CD14-positive monocyte (primary cell): ENCODE results near the gene HYLS1. TPM values are rescaled to one million over a fixed set of nuclear protein-coding genes. Genes with fewer than 3 reads are reported as not detected.
"Not testable (repeated sequence)": the region's sequence is repeated elsewhere in the genome, so short reads cannot be mapped to it uniquely, and the experiment has no call there.

Experiments used
- DNase-seq, 3 donors: peaks; one replicate each; pipeline ENCODE4 v3.0.0-alpha.2; 2011 to 2022
- H2AFZ ChIP-seq: 2 replicates; pipeline ENCODE4 v1.6.0; 2012; ENCODE audit warnings: mild to moderate bottlenecking, low read depth, low read length, inconsistent platforms; ENCODE audit not compliant: insufficient read depth, poor library complexity, severe bottlenecking
- H3K27ac ChIP-seq, 2 donors: 1 replicate in 1 of 2; 2 replicates in 1 of 2; pipeline ENCODE4 v1.5.1; 2012 to 2013; ENCODE audit warnings: low read length in 2 of 2, control low read depth in 1 of 2, inconsistent platforms in 1 of 2, low read depth in 1 of 2, mild to moderate bottlenecking in 1 of 2
- H3K27me3 ChIP-seq, 2 donors: one replicate each; pipeline versions ENCODE4 v1.6.0 to v1.6.1; 2011 to 2013; ENCODE audit warnings: low read length in 2 of 2; ENCODE audit not compliant: control insufficient read depth in 2 of 2, insufficient read depth in 2 of 2
- H3K36me3 ChIP-seq, 2 donors: replicated peaks in 1 of 2; 1 replicate in 1 of 2; 2 replicates in 1 of 2; pipeline versions ENCODE4 v1.5.1 to v1.6.1; 2012 to 2013; ENCODE audit warnings: low read length in 2 of 2, control low read depth in 1 of 2, inconsistent platforms in 1 of 2, mild to moderate bottlenecking in 1 of 2; ENCODE audit not compliant: insufficient read depth in 2 of 2, control insufficient read depth in 1 of 2
- H3K4me1 ChIP-seq, 2 donors: 1 replicate in 1 of 2; 2 replicates in 1 of 2; pipeline versions ENCODE4 v1.5.1 to v1.6.1; 2012 to 2013; ENCODE audit warnings: low read length in 2 of 2, control low read depth in 1 of 2, inconsistent platforms in 1 of 2, mild to moderate bottlenecking in 1 of 2, moderate library complexity in 1 of 2; ENCODE audit not compliant: insufficient read depth in 2 of 2, control insufficient read depth in 1 of 2
- H3K4me2 ChIP-seq: replicated peaks from 2 replicates; pipeline ENCODE3; 2012; ENCODE audit warnings: low read length, moderate library complexity, mild to moderate bottlenecking; ENCODE audit not compliant: poor library complexity, severe bottlenecking; ENCODE audit errors: extremely low read depth
- H3K4me3 ChIP-seq, 3 experiments: fragments of 200-600 bp in 1 of 3; sonication (generic) in 1 of 3; replicated peaks in 1 of 3; 1 replicate in 2 of 3; 2 replicates in 1 of 3; pipeline ENCODE4 v1.5.1; 2011 to 2013; ENCODE audit warnings: low read length in 3 of 3, mild to moderate bottlenecking in 3 of 3, control low read depth in 2 of 3, low read depth in 2 of 3, inconsistent platforms in 1 of 3, moderate library complexity in 1 of 3
- H3K79me2 ChIP-seq: 2 replicates; pipeline ENCODE4 v1.6.0; 2012; ENCODE audit warnings: mild to moderate bottlenecking, control low read depth, inconsistent platforms, low read length, moderate library complexity; ENCODE audit not compliant: insufficient read depth
- H3K9ac ChIP-seq: 2 replicates; pipeline ENCODE4 v1.6.0; 2017; ENCODE audit warnings: low read length, mild to moderate bottlenecking; ENCODE audit not compliant: insufficient read depth, poor library complexity, severe bottlenecking
- H3K9me3 ChIP-seq, 2 donors: replicated peaks in 1 of 2; 1 replicate in 1 of 2; 2 replicates in 1 of 2; pipeline versions ENCODE4 v1.5.1 to v1.6.1; 2012 to 2013; ENCODE audit warnings: low read length in 2 of 2, control low read depth in 1 of 2; ENCODE audit not compliant: control insufficient read depth in 1 of 2, insufficient read depth in 1 of 2
- H4K20me1 ChIP-seq: 2 replicates; pipeline ENCODE4 v1.6.0; 2012; ENCODE audit warnings: mild to moderate bottlenecking, low read length, control low read depth, moderate library complexity; ENCODE audit not compliant: insufficient read depth
- H3K27ac Mint-ChIP-seq, 7 donors: one replicate each; pipeline ENCODE4 v1.8.0; 2020; ENCODE audit warnings: mild to moderate bottlenecking in 7 of 7, mixed read lengths in 7 of 7, moderate library complexity in 6 of 7, inconsistent platforms in 2 of 7
- H3K27me3 Mint-ChIP-seq, 3 donors: one replicate each; pipeline ENCODE4 v1.8.0; 2021 to 2022; ENCODE audit warnings: low read depth in 3 of 3, mild to moderate bottlenecking in 3 of 3, mixed read lengths in 3 of 3, moderate library complexity in 3 of 3, inconsistent platforms in 1 of 3
- H3K36me3 Mint-ChIP-seq, 2 donors: one replicate each; pipeline ENCODE4 v1.8.0; 2020; ENCODE audit warnings: mixed read lengths in 2 of 2, inconsistent platforms in 1 of 2, mild to moderate bottlenecking in 1 of 2
- H3K4me1 Mint-ChIP-seq: one replicate; pipeline ENCODE4 v1.8.0; 2020; ENCODE audit warnings: mild to moderate bottlenecking, mixed read lengths
- H3K4me3 Mint-ChIP-seq, 2 donors: one replicate each; pipeline ENCODE4 v1.8.0; 2020; ENCODE audit warnings: mild to moderate bottlenecking in 2 of 2, mixed read lengths in 2 of 2, moderate library complexity in 1 of 2
- H3K9me3 Mint-ChIP-seq, 7 donors: one replicate each; pipeline ENCODE4 v1.8.0; 2020 to 2022; ENCODE audit warnings: mixed read lengths in 7 of 7, mild to moderate bottlenecking in 6 of 7, moderate library complexity in 6 of 7, inconsistent platforms in 2 of 7
- CTCF ChIP-seq: fragments of 200-600 bp; IDR thresholded peaks from one replicate; pipeline ENCODE4 v1.8.0; 2022; ENCODE audit warnings: antibody characterized with exemption, mild to moderate bottlenecking
- WGBS: methylation state at CpG from one replicate; pipeline ENCODE4 v1.1.5; 2013; ENCODE audit warnings: missing lambda C conversion rate; ENCODE audit not compliant: insufficient coverage; 5-methylcytosine and 5-hydroxymethylcytosine counted together
- intact Hi-C, 2 donors: fragments of 100-400 bp; cut with micrococcal nuclease; formaldehyde crosslinking; loops; one replicate each; pipeline versions ENCODE4 v1.15.0 to v1.15.1; 2023
- polyA plus RNA-seq, 3 donors: library from polyadenylated mRNA; depleted of rRNA in 1 of 3; unstranded in 2 of 3; stranded (reverse) in 1 of 3; fragments of 300-500 nt in 2 of 3; fragments of >200 nt in 1 of 3; fragmentation: Illumina TruSeq in 2 of 3; gene quantifications; 1 replicate in 2 of 3; 2 replicates in 1 of 3; pipeline ENCODE4 v1.2.3, GENCODE V29; 2012 to 2021

HYLS1 gene
- polyA plus RNA-seq, 3 donors: 0.61 to 2.6 (median 2.0) TPM

- H3K9ac ChIP-seq: no peak overlapping the region
- no peak overlapping the region for H2AFZ ChIP-seq
- no peaks in the 10 kb centered on the region for H4K20me1 ChIP-seq
- no peaks in the 10 kb centered on the region for H3K36me3 ChIP-seq
- 100% methylated on average over 1 of the region's 3 CpGs for WGBS
- Mint-ChIP-seq H3K4me1 (no peaks in the 10 kb centered on the region), H3K27ac (no peak overlapping the region), H3K27me3 (peaks cover 0 to 6% (median 4%) of the 10 kb centered on the region in 3 donors), H3K36me3 (no peaks in the 10 kb centered on the region), H3K9me3 (peaks cover 16 to 35% (median 22%) of the 10 kb centered on the region in 7 donors), H3K4me3 (no peak overlapping the region)
- no peak overlapping the region for H3K27ac ChIP-seq
- no peak overlapping the region for H3K4me3 ChIP-seq
- H3K79me2 ChIP-seq: no peaks in the 10 kb centered on the region
- intact Hi-C loops: no loop called here
- no peak overlapping the region for H3K4me2 ChIP-seq
- H3K4me1 ChIP-seq: no peaks in the 10 kb centered on the region
- H3K9me3 ChIP-seq: peaks cover 20 to 23% of the 10 kb centered on the region in 2 donors
- no peak for DNase-seq
- H3K27me3 ChIP-seq: no peaks in the 10 kb centered on the region
- TF ChIP-seq CTCF: no peak
Measured at GRCh38 chr11:125842321-125842948, 45.0 kb upstream of the HYLS1 start.

GRCh38 chr11:125846188-125846587 lies 41.3 kb upstream of the HYLS1 start:
- no peak overlapping the region for H3K27ac Mint-ChIP-seq
- Histone ChIP-seq H3K4me3 (no peak overlapping the region), H3K4me1 (no peaks in the 10 kb centered on the region), H3K27me3 (no peaks in the 10 kb centered on the region), H3K36me3 (no peaks in the 10 kb centered on the region), H3K9ac (no peak overlapping the region), H3K27ac (no peak overlapping the region), H3K4me2 (no peak overlapping the region), H3K9me3 (peaks cover 20 to 23% of the 10 kb centered on the region in 2 donors), H4K20me1 (no peaks in the 10 kb centered on the region), H2AFZ (no peak overlapping the region), H3K79me2 (no peaks in the 10 kb centered on the region)
- no peak overlapping the region for H3K4me3 Mint-ChIP-seq
- TF ChIP-seq CTCF: no peak
- no peaks in the 10 kb centered on the region for H3K4me1 Mint-ChIP-seq
- H3K9me3 Mint-ChIP-seq: peaks cover 18 to 34% (median 25%) of the 10 kb centered on the region in 7 donors
- H3K27me3 Mint-ChIP-seq: peaks cover 2 to 7% (median 6%) of the 10 kb centered on the region in 3 donors
- intact Hi-C loops: no loop called here
- no peak for DNase-seq
- H3K36me3 Mint-ChIP-seq: no peaks in the 10 kb centered on the region

GRCh38 chr11:125857670-125858069 lies 29.8 kb upstream of the HYLS1 start:
- H3K36me3 ChIP-seq, intact Hi-C loops, H3K27me3 Mint-ChIP-seq, H3K27ac ChIP-seq, H3K79me2 ChIP-seq, DNase-seq, H3K36me3 Mint-ChIP-seq, H3K4me2 ChIP-seq, H3K27ac Mint-ChIP-seq, H3K4me3 ChIP-seq, H3K4me3 Mint-ChIP-seq, H2AFZ ChIP-seq, H3K9ac ChIP-seq, H3K4me1 ChIP-seq, H3K27me3 ChIP-seq, H3K9me3 ChIP-seq, H4K20me1 ChIP-seq, H3K4me1 Mint-ChIP-seq: not testable (repeated sequence)
- WGBS: 95% methylated on average over 9 of the region's 9 CpGs
- peaks cover 20 to 39% (median 24%) of the 10 kb centered on the region in 7 donors for H3K9me3 Mint-ChIP-seq
